Central memory CD4-positive, alpha-beta T cell (primary cell): ENCODE results near the gene LRRC72.
"Not testable (repeated sequence)": the region's sequence is repeated elsewhere in the genome, so short reads cannot be mapped to it uniquely, and the experiment has no call there.

Source experiments
- DNase-seq: peaks from one replicate; pipeline ENCODE4 v3.0.0; 2022

Gene LRRC72

DNA sequence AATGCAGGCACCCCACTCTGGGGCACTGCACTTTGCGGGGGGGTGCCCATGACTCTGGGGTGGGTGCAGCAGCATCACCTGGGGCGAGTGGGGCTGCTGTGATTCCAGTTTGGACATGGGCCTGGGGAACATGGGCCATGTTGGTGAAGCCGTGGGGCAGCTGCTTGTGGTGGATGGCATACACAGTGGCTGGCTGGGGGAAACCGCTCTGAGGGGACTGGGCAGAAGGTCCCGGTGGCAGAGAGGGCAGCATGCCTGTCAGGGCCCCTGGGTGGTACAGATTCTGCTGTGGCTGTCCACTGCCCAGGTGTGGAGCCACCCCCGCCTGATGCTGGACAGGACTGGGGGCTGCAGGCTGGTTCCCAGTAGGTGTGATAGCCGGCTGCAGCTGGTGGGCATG lies 57.2 kb downstream of the LRRC72 start:
- DNase-seq, result no peak

DNA sequence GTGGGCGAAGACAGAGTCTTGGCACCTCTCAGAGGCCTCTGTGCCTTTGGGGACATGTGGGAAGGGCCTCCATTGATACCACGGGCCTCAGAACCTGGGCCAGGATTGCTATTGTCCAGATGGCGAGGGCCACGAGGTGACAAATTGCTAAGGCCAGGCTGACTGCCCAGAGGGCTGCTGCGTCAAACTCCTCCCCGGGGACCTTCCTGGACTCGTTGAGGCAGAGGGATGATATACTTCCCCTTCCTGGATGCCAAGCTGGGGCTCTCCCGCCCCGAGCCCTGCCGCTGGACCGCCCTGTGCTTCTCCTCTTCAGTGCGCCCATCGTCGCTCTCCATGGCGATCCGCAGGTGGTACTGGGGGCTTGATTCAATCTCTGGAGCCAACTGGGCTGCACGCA lies 58.9 kb downstream of the LRRC72 start:
- no peak for DNase-seq

- DNase-seq, result no peak
Observed at GRCh38 chr7:16586081-16586874, 59.7 kb downstream of the LRRC72 start.

GRCh38 chr7:16587129-16587528 lies 60.5 kb downstream of the LRRC72 start:
- DNase-seq, result no peak

- no peak for DNase-seq
Observed at GRCh38 chr7:16587790-16588189, 61.2 kb downstream of the LRRC72 start.

DNA sequence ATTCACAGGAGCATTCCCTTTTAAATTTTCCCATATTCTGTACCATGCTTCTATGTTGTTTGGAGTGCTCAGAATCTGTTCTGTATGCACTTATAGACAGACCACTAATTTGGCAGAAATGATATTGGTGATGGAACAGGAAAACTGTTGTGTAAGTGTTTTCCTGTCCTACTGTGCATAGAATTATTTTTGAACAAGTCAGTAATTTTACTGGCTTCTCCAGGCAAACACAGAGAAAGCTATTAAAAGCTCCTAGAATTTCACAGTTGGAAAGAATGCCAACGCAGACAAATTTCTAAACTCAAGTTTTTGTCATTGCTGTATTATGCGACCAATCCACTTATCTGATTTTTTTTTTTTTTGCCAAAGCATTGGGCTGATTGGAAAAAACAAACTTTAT lies 63.3 kb downstream of the LRRC72 start:
- no peak for DNase-seq

DNA sequence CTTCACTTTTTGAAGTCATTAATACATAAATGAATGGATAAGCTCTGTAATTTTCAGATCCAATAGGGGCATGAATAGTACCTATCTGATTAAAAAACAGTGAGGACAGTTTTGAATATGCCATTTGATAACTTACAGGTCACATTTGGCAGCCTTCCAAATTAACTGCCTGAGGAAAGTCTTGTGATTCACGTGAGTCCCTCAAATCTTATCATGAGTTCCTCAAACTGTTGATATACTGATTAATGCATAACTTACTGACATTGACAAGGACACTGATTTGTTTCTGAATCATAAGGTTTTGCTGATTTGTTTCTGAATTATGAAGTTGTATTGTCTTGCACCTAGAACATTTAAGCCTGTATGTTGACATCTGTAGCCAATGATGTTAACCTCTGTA lies 63.8 kb downstream of the LRRC72 start:
- no peak for DNase-seq

- no peak for DNase-seq
Observed at GRCh38 chr7:16592395-16592794, 65.8 kb downstream of the LRRC72 start.

DNA sequence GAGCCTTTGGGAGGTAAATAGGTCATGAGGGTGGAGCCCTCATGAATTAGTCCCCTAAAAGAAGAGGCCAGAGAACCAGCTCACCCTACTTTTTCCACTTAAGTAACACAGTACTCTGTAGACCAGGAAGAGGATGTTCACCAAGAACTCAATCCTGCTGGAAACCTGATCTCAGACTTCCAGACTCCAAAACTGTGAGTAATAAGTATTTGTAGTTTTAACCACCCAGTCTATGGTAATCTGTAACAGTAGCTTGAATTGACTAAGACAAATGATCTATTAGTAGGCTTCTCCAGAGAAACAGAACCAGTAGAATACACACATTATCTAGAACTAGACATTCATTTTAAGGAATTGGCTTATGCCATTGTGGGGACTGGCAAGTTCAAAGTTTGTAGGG lies 67.4 kb downstream of the LRRC72 start:
- no peak for DNase-seq

GRCh38 chr7:16594676-16595075 lies 68.1 kb downstream of the LRRC72 start:
- no peak for DNase-seq

DNA sequence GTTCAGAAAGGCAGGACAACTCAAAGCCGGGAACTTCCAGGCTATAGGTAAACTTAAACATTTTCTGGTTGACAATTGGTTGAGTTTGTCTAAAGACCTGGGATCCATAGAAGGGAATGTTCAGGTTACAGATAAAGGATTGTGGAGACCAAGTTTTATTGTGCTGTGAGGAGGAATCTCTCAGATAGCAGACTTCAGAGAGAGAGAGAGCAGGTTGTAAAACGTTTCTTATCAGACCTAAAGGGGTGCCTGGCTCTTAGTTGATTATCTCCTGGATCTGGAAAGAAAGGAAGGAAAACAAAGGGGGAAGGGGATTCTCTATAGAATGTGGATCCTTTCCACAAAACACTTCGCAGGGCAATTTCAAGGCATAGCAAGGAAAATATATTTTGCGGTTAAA lies 69.0 kb downstream of the LRRC72 start:
- DNase-seq, result not testable (repeated sequence)

DNA sequence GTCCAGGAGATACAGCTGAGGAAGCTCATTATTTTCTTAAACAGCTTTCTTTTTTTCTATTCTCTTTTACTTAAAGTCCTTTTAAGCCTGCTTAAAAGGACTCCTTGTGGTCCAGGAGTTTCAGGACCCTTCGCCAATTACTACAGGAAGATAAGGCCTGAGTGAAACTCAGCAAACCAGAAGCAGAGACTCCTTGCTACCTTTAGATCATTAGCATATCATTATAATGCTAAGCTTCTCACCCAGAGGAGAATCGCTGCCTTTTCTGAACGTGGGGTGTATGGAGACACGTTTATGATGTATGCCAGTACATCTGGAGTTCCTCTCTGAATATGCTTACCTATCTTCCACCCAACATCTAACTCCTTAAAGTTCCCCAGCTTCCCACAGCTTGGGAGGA lies 71.4 kb downstream of the LRRC72 start:
- DNase-seq, result no peak

DNA sequence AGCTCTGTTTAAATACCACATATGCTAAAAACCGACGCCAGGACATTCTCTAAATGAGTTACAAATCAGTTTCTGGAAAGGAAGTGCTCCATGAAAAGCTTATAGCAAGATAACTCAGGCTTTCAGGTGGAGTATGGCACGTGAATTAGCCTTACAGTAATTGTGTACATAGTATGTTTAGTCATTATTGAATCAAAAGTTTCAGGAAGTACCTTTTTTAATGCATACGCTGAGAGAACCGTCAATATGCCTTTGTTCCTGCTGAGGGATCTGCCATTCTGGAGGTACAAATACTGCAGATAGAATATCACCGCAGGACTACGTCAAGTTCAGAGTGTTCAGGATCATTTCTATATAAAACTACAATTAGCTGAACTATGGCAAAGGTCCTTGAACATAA lies 73.2 kb downstream of the LRRC72 start:
- no peak for DNase-seq

- DNase-seq, result no peak
Observed at GRCh38 chr7:16603633-16604032, 77.0 kb downstream of the LRRC72 start.

DNA sequence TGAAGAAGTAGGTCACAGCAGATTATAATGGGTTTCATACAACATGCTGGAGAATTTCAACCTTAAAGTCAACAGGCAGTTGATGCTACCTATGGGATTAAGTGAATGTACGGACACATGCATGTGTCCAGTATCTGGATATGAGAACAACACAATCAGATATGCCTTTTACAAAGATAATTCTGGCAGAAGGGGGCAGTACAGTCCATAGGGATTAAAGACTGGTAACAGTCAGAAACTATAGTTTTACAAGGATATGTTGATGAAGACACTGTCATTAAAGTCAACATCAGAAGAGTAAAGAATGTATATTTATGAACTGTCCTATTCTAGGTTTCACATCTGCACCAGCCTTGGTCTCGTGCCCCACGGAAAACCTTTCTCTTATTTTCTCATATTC lies 77.4 kb downstream of the LRRC72 start:
- DNase-seq, result no peak

GRCh38 chr7:16606704-16607103 lies 80.1 kb downstream of the LRRC72 start:
- DNase-seq, result no peak

DNA sequence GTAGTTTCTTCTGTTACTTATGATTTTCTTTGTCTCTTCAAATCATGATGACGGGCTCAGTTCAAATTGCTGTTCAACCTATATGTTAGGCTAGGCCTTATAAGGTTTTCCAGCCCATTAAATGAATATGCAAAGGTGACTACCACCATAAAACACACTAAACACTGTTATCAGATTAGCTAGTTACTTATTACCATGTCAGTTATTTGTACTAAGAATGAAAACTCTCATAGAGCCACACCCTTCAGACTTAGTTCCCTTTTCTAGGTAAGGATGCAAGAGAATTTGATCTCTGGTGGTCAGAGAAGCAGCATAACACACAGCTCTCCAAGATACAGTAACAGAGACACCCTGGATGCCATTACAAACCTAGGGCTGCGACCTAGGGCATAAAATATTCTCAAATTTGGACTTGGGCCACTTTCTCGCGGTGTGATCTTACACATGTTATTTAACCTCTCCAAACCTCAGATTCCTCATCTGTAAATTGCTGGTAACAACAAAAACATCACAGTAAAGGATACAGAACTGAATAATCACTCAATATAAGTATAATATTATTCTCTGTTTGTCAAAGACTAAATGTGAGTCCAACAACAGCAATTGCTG lies 83.3 kb downstream of the LRRC72 start:
- DNase-seq, result no peak

- no peak for DNase-seq
Observed at GRCh38 chr7:16611711-16612110, 85.1 kb downstream of the LRRC72 start.

DNA sequence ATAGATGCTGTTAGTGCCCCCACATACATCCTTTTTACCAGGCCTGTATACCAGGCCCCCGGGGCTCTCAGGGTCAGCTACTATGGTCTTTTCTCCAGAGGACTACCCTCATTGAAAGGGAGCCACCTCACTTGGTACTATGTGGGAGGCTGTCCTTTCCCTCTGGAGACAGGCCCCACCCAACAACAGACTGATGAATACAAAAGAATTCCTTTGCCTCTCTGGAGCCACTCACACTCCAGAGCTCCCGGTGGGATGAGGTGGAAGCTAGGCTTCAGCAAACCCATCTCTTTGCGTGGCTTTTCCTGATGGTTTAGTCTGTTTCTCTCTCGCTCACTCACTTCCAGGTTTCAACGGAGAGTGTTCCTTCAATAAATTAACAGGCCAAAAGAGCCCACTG lies 88.6 kb downstream of the LRRC72 start:
- DNase-seq, result no peak

DNA sequence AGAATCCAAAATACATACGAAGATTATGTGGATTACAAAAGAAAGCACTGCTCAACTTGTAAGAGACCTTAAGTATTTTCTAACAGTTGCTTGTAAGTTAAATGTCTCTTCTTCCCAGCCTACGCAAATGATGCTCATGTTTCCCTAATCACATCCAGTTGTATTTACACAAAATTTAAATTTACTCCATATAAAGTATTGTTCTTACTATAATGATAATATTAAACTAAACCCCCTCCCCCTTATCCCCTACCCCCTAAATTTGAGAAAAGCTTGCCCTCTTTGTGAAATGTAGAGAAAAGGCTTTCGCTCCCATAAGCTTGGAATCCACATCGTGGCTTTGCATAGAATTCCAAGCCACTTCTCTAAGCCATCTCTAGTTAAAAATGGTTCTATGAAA lies 89.5 kb downstream of the LRRC72 start:
- DNase-seq, result no peak

GRCh38 chr7:16616542-16616941 lies 89.9 kb downstream of the LRRC72 start:
- DNase-seq, result no peak

- DNase-seq, result no peak
Observed at GRCh38 chr7:16619979-16620408, 93.4 kb downstream of the LRRC72 start.

GRCh38 chr7:16626388-16626787 lies 99.8 kb downstream of the LRRC72 start:
- DNase-seq, result no peak

- no peak for DNase-seq
Observed at GRCh38 chr7:16627236-16627635, 100.6 kb downstream of the LRRC72 start.

DNA sequence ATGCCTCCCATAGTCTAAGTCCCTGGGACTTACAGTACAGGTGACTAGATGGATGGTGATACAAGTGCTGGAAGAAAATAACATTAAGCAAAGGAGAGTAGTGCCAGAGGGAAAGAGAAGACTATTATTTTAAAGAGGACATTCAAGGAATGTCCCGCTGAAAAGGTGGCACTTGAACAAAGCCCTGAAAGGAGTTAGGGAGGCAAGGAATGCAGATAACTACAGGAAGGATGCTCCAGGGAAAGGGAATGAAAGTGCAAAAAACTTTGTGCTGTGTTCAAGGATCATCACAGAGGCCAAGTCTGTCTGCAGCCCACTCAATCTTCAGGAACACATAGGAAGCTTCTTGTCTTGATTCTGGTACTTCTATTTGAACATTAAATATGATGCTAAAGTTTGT lies 104.0 kb downstream of the LRRC72 start:
- DNase-seq, result no peak
